NCI-H1417 treated with DMSO at 0.1 percent for 48 hours (cell line): ENCODE data around the gene POLR2F.

ENCODE experiments used
- DNase-seq: peaks from one replicate; lab custom pipeline; 2025; lab: John Stamatoyannopoulos, UW

Gene POLR2F

DNA sequence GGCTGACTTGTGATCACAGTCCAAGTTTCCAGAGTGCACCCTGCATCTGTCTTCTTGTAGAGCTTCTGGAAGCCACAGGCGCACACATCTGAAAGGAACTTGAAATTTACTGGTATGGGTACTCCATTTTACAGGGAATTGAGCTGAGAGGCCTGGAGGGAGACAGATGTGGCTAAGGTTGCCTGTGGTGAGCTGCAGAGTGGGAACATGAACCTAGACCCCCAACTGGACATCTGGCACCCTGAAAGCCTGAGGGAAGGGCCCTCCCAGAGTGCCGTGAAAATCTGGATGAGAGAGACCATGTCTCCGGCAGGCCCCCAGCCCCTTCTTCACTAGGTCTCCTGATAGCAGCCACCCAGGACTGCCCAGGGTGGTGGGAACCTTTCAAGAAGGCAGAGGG is 53.4 kb downstream of the POLR2F start:
- no peak for DNase-seq

DNA sequence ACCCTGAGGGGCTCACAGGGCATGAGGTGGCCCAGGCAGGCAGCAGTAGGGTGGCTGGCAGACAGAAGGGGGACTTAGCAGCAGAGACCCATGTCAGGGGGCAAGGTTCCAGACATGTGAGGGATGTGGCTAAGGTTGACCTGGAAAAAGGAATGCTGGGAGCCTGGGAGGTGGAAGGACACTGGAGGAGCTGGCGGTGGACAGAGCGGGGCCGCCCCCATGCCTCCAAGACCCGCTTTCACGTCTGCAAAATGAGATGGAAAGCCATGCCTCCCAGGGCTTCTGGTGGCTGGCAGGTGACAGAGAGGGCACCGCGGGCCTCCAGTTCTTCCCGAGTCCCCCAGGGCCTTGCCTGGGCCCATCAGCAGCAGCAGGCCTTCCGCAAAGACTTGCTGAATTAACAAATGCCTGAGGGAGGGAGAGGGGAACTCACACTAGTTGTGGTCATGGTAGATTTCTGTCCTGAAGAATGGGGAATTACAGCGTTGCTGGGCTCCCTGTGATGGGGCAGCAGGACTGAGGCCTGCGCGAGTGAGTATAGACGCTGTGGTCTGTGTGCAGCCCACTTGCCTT is 53.9 kb downstream of the POLR2F start:
- no peak for DNase-seq

DNA sequence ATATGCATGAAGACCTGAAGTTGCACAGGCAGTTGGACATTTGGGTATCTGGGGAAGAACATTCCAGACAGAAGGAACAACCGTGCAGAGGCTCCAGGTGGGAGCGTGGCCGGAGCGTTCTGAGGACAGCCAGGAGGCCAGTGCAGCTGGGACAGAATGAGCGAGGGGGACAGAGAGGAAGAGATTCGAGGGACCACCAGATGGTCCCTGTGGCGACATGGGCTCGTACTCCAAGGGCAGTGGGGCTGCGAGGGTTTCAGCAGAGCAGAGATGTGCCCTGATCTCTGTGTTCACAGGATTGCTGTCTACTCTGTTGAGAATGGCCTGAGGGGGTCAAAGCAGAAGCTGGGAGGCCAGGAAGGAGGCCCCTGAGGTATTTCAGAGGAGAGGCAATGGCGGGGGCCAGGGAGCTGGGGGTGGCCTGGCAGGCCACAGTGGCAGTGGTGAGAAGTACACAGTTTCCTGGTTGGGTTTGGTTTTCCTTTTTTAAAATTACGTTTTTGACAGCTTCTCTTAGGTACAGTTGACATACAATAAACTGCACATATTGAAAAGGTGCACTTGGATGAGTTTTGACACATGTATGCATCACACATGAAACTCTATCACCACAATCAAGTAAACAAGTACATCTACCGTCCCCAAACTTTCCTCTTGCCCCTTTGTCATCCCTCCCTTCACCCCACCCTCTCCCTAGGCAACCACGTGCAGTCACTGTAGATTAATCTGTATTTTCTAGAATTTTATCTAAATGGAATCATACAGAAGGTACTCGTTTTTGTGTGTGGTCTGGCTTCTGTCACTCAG is 55.7 kb downstream of the POLR2F start:
- DNase-seq: no peak

DNA sequence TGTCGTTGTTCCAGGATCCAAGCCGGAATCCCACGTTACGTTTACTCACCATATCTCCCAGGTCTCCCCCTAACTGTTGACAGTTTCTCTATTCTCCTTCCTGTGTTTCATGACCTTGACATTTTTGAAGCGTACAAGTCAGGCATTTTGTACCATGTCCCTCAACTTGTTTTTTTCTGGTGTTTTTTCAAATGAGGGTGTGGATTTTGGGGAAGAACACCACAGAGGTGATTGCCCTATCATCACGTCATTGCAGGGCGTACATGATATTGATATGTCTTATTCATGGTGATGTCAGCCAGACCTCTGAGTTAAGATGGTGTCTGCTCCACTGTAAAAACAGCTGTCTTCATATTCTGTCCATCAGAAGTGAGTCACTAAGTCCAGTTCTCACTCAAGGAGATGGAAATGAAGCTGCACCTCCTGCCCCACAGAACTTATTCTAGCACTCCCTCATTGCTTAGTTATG is 59.1 kb downstream of the POLR2F start:
- no peak for DNase-seq

DNA sequence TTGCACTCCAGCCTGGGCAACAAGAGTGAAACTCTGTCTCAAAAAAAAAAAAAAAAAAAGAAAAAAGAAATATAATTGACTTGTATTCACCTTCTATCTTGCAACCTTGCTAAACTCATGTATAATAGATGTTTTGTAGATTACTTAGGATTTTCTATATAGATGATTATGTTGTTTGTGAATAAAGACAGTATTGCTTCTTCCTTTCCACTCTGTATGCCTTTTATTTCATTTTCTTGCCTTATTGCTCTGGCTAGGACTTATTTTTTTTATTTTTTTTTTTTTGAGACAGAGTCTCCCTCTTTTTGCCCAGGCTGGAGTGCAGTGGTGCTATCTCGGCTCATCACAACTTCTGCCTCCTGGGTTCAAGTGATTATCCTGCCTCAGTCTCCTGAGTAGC is 60.6 kb downstream of the POLR2F start:
- no peak for DNase-seq

DNA sequence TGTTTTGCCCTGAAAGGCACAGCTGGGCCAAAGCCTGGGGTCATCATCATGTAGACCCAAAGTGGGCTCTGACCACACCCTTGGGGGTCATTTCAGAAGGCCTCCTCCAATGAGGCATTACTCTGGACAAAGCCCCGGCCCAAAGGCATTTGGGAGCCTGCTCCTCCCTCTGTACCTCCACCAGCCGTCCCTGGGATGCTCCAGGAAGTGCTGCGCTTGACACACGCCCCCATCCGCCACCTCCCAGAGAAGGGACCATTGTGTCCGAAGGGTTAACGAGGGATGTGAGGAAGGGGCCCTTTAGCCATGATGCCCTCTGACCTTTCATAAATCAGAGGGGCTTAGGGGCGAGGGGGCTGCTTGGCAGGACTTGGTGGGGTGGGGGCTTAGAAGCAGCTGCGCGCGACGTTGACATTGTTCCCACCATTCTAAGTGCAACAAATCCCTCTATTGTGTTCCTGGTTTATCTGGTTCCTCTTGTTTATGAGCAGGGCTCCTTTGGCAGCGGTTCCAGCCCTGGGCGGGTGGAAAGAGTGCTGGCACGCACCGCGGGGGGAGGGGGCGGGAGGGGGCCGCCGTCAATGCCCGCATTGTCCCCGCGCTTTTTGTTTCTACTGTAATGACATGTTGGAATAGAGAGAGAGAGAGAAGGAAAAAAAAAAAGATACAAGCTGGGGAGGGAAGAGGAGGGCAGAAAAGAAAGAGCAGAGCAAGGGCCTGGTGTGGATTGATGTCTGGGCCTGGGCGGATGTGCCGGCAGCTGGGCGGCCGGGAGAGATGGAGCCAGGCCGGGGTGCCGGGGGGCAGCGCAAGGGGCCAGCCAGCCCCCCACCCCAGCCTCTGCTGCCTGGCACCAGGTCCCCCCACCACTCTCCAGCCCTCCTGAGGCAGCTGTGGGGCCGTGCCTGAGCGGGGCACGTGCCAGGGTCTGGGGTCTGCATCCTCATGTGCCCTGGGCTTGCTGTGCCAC is 63.0 kb downstream of the POLR2F start:
- no peak for DNase-seq

DNA sequence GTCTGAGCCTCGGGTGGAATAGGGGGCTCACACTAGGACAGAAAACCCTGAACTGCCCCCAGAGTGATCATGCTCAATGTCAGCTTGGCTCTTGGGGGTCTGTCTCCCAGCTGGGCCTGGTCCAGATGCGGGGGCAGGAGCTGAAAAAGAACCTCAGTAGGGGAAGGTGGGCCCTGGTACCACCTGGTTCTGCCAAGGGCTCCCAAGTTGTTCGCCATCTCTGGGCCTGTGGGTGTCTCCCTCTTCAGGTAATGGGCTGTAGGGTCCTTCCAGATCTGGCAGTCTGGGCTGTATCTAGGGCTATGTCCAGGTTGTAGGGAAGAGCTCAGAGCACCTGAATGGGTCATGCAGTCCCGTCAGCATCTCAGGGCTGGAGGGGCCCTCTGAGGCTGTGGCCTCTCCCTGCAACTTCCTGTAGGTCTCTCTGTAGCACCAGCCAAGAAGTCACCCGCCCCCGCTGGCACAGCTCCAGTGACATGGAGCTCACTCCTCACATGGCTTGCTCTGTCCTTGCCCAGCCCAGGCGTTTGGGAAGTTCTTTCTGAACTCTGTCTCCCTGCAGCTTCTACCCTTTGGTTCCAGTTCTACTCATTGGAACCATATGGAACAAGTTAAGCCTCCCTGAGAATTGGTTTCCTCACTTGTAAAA is 63.9 kb downstream of the POLR2F start:
- no peak for DNase-seq

DNA sequence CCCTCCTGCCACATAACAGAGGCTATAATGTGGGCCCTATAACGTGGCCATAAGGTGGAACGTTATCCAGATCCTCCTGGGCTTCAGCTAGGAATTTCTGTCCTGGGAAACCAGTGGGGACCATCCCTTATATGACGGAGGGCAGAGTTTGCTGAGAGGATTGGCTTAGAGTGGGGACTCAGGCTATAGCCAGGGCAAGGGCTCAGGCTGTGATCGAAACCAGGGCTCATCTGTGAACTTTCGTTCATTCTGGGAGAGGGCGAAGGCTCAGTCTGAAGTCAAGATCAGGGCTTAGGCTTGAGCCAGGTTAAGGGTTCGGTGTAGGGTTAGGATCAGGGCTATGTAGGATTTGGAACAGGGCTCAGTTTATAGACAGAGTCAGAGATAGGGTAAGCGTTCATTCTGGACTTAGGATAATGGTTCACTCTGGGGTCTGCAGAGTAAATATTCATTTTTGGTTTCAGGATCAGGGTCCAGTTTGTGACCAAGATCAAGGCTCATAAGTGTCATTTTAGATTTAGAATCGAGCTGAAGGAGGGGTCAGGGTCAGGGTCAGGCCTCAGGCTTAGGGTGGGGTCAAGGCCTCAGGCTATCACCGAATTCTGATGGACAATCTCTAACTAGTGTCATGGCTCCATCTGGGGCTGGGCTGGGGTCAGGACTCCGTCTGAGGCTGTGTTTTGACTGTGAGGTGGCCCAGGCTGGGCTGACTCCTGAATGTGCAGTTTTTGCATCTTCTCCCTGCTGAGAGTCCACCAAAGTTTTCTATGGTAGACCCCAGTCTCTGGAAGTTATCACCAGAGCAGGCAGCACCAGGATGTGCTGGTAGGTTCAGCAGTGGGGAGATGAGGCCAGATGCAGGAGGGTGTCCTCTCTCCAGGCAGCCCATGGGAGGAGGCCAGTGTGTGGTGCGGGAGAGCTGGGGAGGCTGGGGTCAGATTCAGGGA is 64.7 kb downstream of the POLR2F start:
- no peak for DNase-seq
